Measurements from ENCODE around the gene LUZP2. TPM values are rescaled to one million over a fixed set of nuclear protein-coding genes. Genes with fewer than 3 reads are reported as not detected.

Gene LUZP2
- polyA plus RNA-seq, 1 experiment: 1.6 TPM

DNA sequence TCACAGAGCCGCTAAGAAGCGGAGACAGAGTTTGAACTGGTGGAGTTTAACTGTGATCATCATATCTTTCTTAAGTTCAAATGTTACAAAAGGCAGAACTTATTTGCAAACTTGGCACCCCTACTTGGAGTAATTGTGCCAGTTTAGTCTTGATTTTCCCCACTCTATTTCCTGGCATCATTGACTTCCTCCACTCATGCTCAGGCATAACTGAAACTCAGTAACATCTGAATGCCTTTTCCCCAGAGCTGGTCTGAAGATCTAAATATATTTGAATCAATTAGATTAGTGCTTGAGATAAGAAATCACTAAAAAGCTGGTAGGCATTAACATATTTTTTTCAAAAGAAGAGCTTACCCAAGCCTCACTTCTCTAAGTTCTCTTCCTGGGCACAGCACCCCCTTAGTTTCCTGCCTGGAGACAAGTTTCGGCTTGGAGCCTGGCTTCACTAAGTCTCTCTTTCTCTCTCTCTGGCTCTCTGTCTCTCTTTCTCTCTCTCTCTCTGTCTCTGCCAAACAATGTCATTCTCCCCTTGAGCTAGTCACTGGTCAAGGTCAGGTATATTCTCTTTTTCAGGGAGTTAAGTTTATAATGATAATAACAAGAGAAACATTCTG is 190.8 kb downstream of the LUZP2 start:
- no peak for DNase-seq (ENCODE audit: low read depth, low spot score)
- TF ChIP-seq CTCF (IDR thresholded peaks at IDR 0.05; ENCODE audit: low read depth, low read length): no peak
- Histone ChIP-seq H3K27me3 (ENCODE audit: control insufficient read depth, insufficient read depth, low read length) (no peaks in the 10 kb centered on the region), H3K9me3 (ENCODE audit: control insufficient read depth, insufficient read depth, low read length) (no peaks in the 10 kb centered on the region), H3K27ac (ENCODE audit: low read depth, low read length) (no peak overlapping the region), H3K4me3 (ENCODE audit: low read depth, low read length) (no peak overlapping the region)
- POLR2A ChIA-PET: no interaction called here
- CTCF ChIA-PET: no interaction called here

GRCh38 chr11:24688981-24689380 is 192.1 kb downstream of the LUZP2 start:
- H3K9me3 ChIP-seq (ENCODE audit: control insufficient read depth, insufficient read depth, low read length): no peaks in the 10 kb centered on the region
- no peak overlapping the region for H3K27ac ChIP-seq (ENCODE audit: low read depth, low read length)
- H3K27me3 ChIP-seq (ENCODE audit: control insufficient read depth, insufficient read depth, low read length): no peaks in the 10 kb centered on the region
- ChIA-PET POLR2A (no interaction called here), CTCF (no interaction called here)
- DNase-seq (ENCODE audit: low read depth, low spot score): no peak
- no peak for TF ChIP-seq CTCF (IDR thresholded peaks at IDR 0.05; ENCODE audit: low read depth, low read length)
- H3K4me3 ChIP-seq (ENCODE audit: low read depth, low read length): no peak overlapping the region

DNA sequence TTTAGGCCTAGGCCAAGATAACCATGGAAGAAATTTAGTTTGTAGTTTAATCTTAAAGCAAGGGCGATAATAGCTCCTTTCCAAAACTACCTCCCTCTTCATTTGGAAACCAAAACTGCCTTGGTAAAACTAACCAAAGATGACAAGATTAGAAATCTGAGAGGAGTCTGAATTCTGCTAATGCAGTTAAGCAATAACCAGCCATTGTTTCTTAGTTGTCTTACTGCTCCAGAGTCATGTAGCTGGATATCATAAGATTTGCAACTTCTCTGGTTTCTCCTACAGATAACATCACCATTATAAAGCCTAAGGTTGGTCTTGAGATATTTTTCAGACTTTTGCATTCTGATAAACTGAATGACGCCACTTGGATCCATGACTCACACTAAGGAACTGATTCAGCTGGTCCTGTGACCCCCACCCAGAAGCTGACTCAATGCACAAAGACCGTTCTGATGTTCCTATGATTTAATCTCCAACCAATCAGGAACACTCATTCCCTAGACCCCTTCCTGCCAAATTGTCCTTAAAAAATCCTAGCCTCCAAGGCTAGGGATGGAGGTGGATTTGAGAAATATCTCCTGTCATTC is 200.8 kb downstream of the LUZP2 start:
- Histone ChIP-seq H3K9me3 (ENCODE audit: control insufficient read depth, insufficient read depth, low read length) (peaks cover 3% of the 10 kb centered on the region; the same call in 1 of the 2 replicates), H3K27ac (ENCODE audit: low read depth, low read length) (no peak overlapping the region), H3K27me3 (ENCODE audit: control insufficient read depth, insufficient read depth, low read length) (no peaks in the 10 kb centered on the region), H3K4me3 (ENCODE audit: low read depth, low read length) (no peak overlapping the region)
- ChIA-PET CTCF (no interaction called here), POLR2A (no interaction called here)
- TF ChIP-seq CTCF (IDR thresholded peaks at IDR 0.05; ENCODE audit: low read depth, low read length): no peak
- DNase-seq (ENCODE audit: low read depth, low spot score): peak; percentile 20

- ChIA-PET POLR2A (no interaction called here), CTCF (no interaction called here)
- no peaks in the 10 kb centered on the region for H3K27me3 ChIP-seq (ENCODE audit: control insufficient read depth, insufficient read depth, low read length)
- no peak overlapping the region for H3K4me3 ChIP-seq (ENCODE audit: low read depth, low read length)
- no peak for DNase-seq (ENCODE audit: low read depth, low spot score)
- H3K27ac ChIP-seq (ENCODE audit: low read depth, low read length): no peak overlapping the region
- no peaks in the 10 kb centered on the region for H3K9me3 ChIP-seq (ENCODE audit: control insufficient read depth, insufficient read depth, low read length)
- TF ChIP-seq CTCF (IDR thresholded peaks at IDR 0.05; ENCODE audit: low read depth, low read length): no peak
Observed at GRCh38 chr11:24704716-24705115, 207.9 kb downstream of the LUZP2 start.

GRCh38 chr11:24705474-24705873 is 208.6 kb downstream of the LUZP2 start:
- ChIA-PET CTCF (no interaction called here), POLR2A (no interaction called here)
- TF ChIP-seq CTCF (IDR thresholded peaks at IDR 0.05; ENCODE audit: low read depth, low read length): no peak
- Histone ChIP-seq H3K4me3 (ENCODE audit: low read depth, low read length) (no peak overlapping the region), H3K27me3 (ENCODE audit: control insufficient read depth, insufficient read depth, low read length) (no peaks in the 10 kb centered on the region), H3K9me3 (ENCODE audit: control insufficient read depth, insufficient read depth, low read length) (no peaks in the 10 kb centered on the region), H3K27ac (ENCODE audit: low read depth, low read length) (no peak overlapping the region)
- no peak for DNase-seq (ENCODE audit: low read depth, low spot score)

All from AG04450 (cell line).